HepG2 (cell line): Measurements from ENCODE around the gene CDIP1. TPM values are rescaled to one million over a fixed set of nuclear protein-coding genes. Genes with fewer than 3 reads are reported as not detected.
A peak's percentile ranks its signal among the peaks of the same experiment; 100 is the strongest.

Experiments
- EP300 ChIP-seq, 3 experiments: sonication (generic) in 1 of 3; formaldehyde crosslinking in 1 of 3; IDR thresholded peaks; 2 replicates each; pipeline versions ENCODE4 v1.5.1 to v1.6.1; 2011 to 2020; ENCODE audit warnings: low read depth in 2 of 3, low read length in 2 of 3, borderline replicate concordance in 1 of 3, improper control_type of control experiment in 1 of 3, mild to moderate bottlenecking in 1 of 3, missing genetic modification reagents in 1 of 3, moderate library complexity in 1 of 3
- GATAD2A ChIP-seq: IDR thresholded peaks from 2 replicates; pipeline ENCODE4 v1.6.1; 2016
- GMEB1 ChIP-seq: sonication (generic); formaldehyde crosslinking; IDR thresholded peaks from 2 replicates; pipeline ENCODE4 v1.5.1; 2020; ENCODE audit warnings: missing genetic modification reagents, mild to moderate bottlenecking, borderline replicate concordance
- HDAC2 ChIP-seq: sonication (generic); formaldehyde crosslinking; IDR thresholded peaks from 2 replicates; pipeline ENCODE4 v1.4.0; 2020; ENCODE audit warnings: missing genetic modification reagents
- HMGA1 ChIP-seq: sonication (generic); formaldehyde crosslinking; conservative IDR thresholded peaks from 2 replicates; pipeline ENCODE4 v1.4.0; 2020; ENCODE audit warnings: missing genetic modification reagents
- HNF4A ChIP-seq: sonication (generic); formaldehyde crosslinking; IDR thresholded peaks from 2 replicates; pipeline ENCODE4 v1.4.0; 2020; ENCODE audit warnings: missing genetic modification reagents
- KLF6 ChIP-seq: IDR thresholded peaks from 2 replicates; pipeline ENCODE4 v1.8.0; 2016; ENCODE audit warnings: missing biosample characterization, missing genetic modification reagents
- MTA1 ChIP-seq: sonication (generic); formaldehyde crosslinking; IDR thresholded peaks from 2 replicates; pipeline ENCODE4 v1.4.0; 2020; ENCODE audit warnings: missing genetic modification reagents, mild to moderate bottlenecking, borderline replicate concordance
- NR2C2 ChIP-seq: sonication (generic); formaldehyde crosslinking; IDR thresholded peaks from 2 replicates; pipeline ENCODE4 v1.4.0; 2020; ENCODE audit warnings: missing genetic modification reagents, mild to moderate bottlenecking, moderate library complexity, borderline replicate concordance
- NR2F2 ChIP-seq: IDR thresholded peaks from 2 replicates; pipeline ENCODE4 v1.6.1; 2012; ENCODE audit warnings: low read depth, inconsistent platforms, borderline replicate concordance
- NR2F6 ChIP-seq, 2 experiments: IDR thresholded peaks; 2 replicates each; pipeline ENCODE4 v1.6.1; 2016; ENCODE audit warnings: antibody characterized with exemption in 1 of 2, mild to moderate bottlenecking in 1 of 2
- TEAD3 ChIP-seq: optimal IDR thresholded peaks from 2 replicates; pipeline ENCODE3; 2016; ENCODE audit warnings: borderline replicate concordance
- ZEB1 ChIP-seq: IDR thresholded peaks from 2 replicates; pipeline ENCODE4 v1.6.1; 2012; ENCODE audit warnings: mild to moderate bottlenecking, low read depth, inconsistent platforms; ENCODE audit not compliant: insufficient replicate concordance
- ZNF362 ChIP-seq: sonication (generic); formaldehyde crosslinking; IDR thresholded peaks from 2 replicates; pipeline ENCODE4 v1.4.0; 2020; ENCODE audit warnings: missing genetic modification reagents, mild to moderate bottlenecking, borderline replicate concordance
- ZNF460 ChIP-seq: sonication (generic); formaldehyde crosslinking; IDR thresholded peaks from 2 replicates; pipeline ENCODE4 v1.5.1; 2020; ENCODE audit warnings: missing genetic modification reagents, mild to moderate bottlenecking, borderline replicate concordance
- ZNF577 ChIP-seq: sonication (generic); formaldehyde crosslinking; IDR thresholded peaks from 2 replicates; pipeline ENCODE4 v1.4.0; 2020; ENCODE audit warnings: mild to moderate bottlenecking, low read depth, missing genetic modification reagents, borderline replicate concordance
- ZNF672 ChIP-seq: sonication (generic); formaldehyde crosslinking; IDR thresholded peaks from 2 replicates; pipeline ENCODE4 v1.8.1; 2022; ENCODE audit warnings: missing genetic modification reagents
- ZNF710 ChIP-seq: sonication (generic); formaldehyde crosslinking; IDR thresholded peaks from 2 replicates; pipeline ENCODE4 v1.5.0; 2020; ENCODE audit warnings: mild to moderate bottlenecking, missing genetic modification reagents, borderline replicate concordance
- ZNF841 ChIP-seq: sonication (generic); formaldehyde crosslinking; IDR thresholded peaks from 2 replicates; pipeline ENCODE4 v1.8.1; 2023; ENCODE audit warnings: missing genetic modification reagents, borderline replicate concordance
- ZSCAN29 ChIP-seq: sonication (generic); formaldehyde crosslinking; conservative IDR thresholded peaks from 2 replicates; pipeline ENCODE4 v1.4.0; 2020; ENCODE audit warnings: mild to moderate bottlenecking, missing genetic modification reagents
- ZXDC ChIP-seq: sonication (generic); formaldehyde crosslinking; IDR thresholded peaks from 2 replicates; pipeline ENCODE4 v1.5.0; 2020; ENCODE audit warnings: mild to moderate bottlenecking, missing genetic modification reagents
- polyA plus RNA-seq, 8 experiments: library from polyadenylated mRNA; depleted of rRNA in 3 of 8; stranded (reverse) in 7 of 8; unstranded in 1 of 8; fragments of >200 nt; fragmentation: Illumina TruSeq in 4 of 8; extraction: Trizol in 4 of 8; gene quantifications; 2 replicates each; pipeline versions ENCODE4 v1.2.1 to v1.2.3, GENCODE V29; 2011 to 2016; ENCODE audit warnings: low read depth in 4 of 8, missing spikeins in 1 of 8, mixed read lengths in 1 of 8; ENCODE audit not compliant: insufficient read depth in 1 of 8
- total RNA-seq, 5 experiments: library from RNA; depleted of rRNA; stranded (reverse); fragments of >200 nt; fragmentation: Illumina TruSeq; extraction: Trizol; gene quantifications; 2 replicates each; pipeline ENCODE4 v1.2.3, GENCODE V29; 2016; ENCODE audit warnings: low read depth in 1 of 5

CDIP1 gene
- total and polyA plus RNA-seq, 2 of the 13 experiments (the other 11 are each of a cell fraction or from before 2014, with no cell fraction given) = 31.2 to 56.7 TPM

GRCh38 chr16:4472880-4473279, 65.7 kb downstream of the CDIP1 start (continued):
- no peak for TF ChIP-seq HMGA1 (CRISPR knock-in tag)
- TF ChIP-seq ZNF841 (CRISPR knock-in tag) = no peak
- 0 out of 2 replicates have a peak, but pooled peaks have one; percentile 26 for TF ChIP-seq GATAD2A
- TF ChIP-seq GMEB1 = no peak
- peak; percentile 46 for TF ChIP-seq HNF4A (CRISPR knock-in tag)
- 0 out of 2 replicates have a peak, but pooled peaks have one; percentile 27 for TF ChIP-seq HDAC2 (CRISPR knock-in tag)
- no peak for TF ChIP-seq KLF6 (CRISPR knock-in tag)
- TF ChIP-seq ZNF577 = no peak
- no peak for TF ChIP-seq ZXDC (CRISPR knock-in tag)
- 0 out of 2 replicates have a peak, but pooled peaks have one; percentile 27 for TF ChIP-seq NR2F2
- TF ChIP-seq NR2F6 (IDR thresholded peaks at IDR 0.05) = peak; percentile 58; the same call in 1 of the 2 replicates
- TF ChIP-seq NR2F6 (CRISPR knock-in tag; IDR thresholded peaks at IDR 0.05) = peak; percentile 71
- peak; percentile 83; the same call in 1 of the 2 replicates for TF ChIP-seq ZNF362 (CRISPR knock-in tag)
- TF ChIP-seq ZNF460 (CRISPR knock-in tag) = no peak
- no peak for TF ChIP-seq ZNF710 (CRISPR knock-in tag)
- TF ChIP-seq ZSCAN29 = no peak
- TF ChIP-seq MTA1 (CRISPR knock-in tag) = no peak
- TF ChIP-seq ZEB1 = peak; percentile 74
- no peak for TF ChIP-seq EP300 (IDR thresholded peaks at IDR 0.05; ENCODE audit: low read depth in 2 of 2, low read length in 2 of 2)
- TF ChIP-seq EP300 (CRISPR knock-in tag; IDR thresholded peaks at IDR 0.05; ENCODE audit: borderline replicate concordance) = no peak
- no peak for TF ChIP-seq ZNF672
- TF ChIP-seq NR2C2 (CRISPR knock-in tag) = 0 out of 2 replicates have a peak, but pooled peaks have one; percentile 38
- TF ChIP-seq TEAD3 (CRISPR knock-in tag) = no peak
